ENCODE data around the gene FLNB. TPM values are rescaled to one million over a fixed set of nuclear protein-coding genes. Genes with fewer than 3 reads are reported as not detected.
A peak's percentile ranks its signal among the peaks of the same experiment; 100 is the strongest.

Gene FLNB
- total and polyA plus RNA-seq, 2 of the 13 experiments (the other 11 are each of a cell fraction or from before 2014, with no cell fraction given), result 106 to 130 TPM

GRCh38 chr3:58173669-58174398 lies 165.6 kb downstream of the FLNB start (continued):
- TF ChIP-seq HOMEZ (CRISPR knock-in tag; IDR thresholded peaks at IDR 0.05; ENCODE audit: low read depth) (no peak), DNMT1 (CRISPR knock-in tag; IDR thresholded peaks at IDR 0.05) (peak; percentile 80; the same call in 1 of the 2 replicates), ZNF780A (CRISPR knock-in tag; IDR thresholded peaks at IDR 0.05) (no peak), ZNF614 (CRISPR knock-in tag; IDR thresholded peaks at IDR 0.05; ENCODE audit: borderline replicate concordance) (peak; percentile 42; the same call in 1 of the 2 replicates), ARID5B (CRISPR knock-in tag; IDR thresholded peaks at IDR 0.05) (peak; percentile 53; the same call in 1 of the 2 replicates), YEATS2 (CRISPR knock-in tag; IDR thresholded peaks at IDR 0.05; ENCODE audit: borderline replicate concordance) (peak; percentile 66; the same call in 1 of the 2 replicates), SKIL (CRISPR knock-in tag; IDR thresholded peaks at IDR 0.05; ENCODE audit: borderline replicate concordance) (peak; percentile 48; the same call in 1 of the 2 replicates), PITX1 (CRISPR knock-in tag; IDR thresholded peaks at IDR 0.05) (peak; percentile 22; the same call in 1 of the 2 replicates), ZNF30 (CRISPR knock-in tag; IDR thresholded peaks at IDR 0.05) (no peak; the same call in 1 of the 2 replicates), ZFP91 (CRISPR knock-in tag; IDR thresholded peaks at IDR 0.05; ENCODE audit: borderline replicate concordance) (peak; percentile 45; the same call in 1 of the 2 replicates), ZBTB44 (CRISPR knock-in tag; IDR thresholded peaks at IDR 0.05) (no peak), KAT8 (CRISPR knock-in tag; IDR thresholded peaks at IDR 0.05) (no peak; the same call in 1 of the 2 replicates), ZNF3 (CRISPR knock-in tag; IDR thresholded peaks at IDR 0.05) (no peak)
